Daoy (cell line): ENCODE measurements around the gene ODAD4. TPM values are rescaled to one million over a fixed set of nuclear protein-coding genes. Genes with fewer than 3 reads are reported as not detected.

Experiments
- DNase-seq: peaks from one replicate; pipeline ENCODE4 v3.0.0-alpha.2; 2015; ENCODE audit warnings: low read depth
- total RNA-seq: library from RNA; depleted of rRNA; stranded (reverse); fragments of >200 nt; shearing (Covaris generic); gene quantifications from 2 replicates; pipeline ENCODE4 v1.2.3, GENCODE V29; 2014

The ODAD4 gene
- total RNA-seq, 1 experiment from 2014 or later = 2.8 TPM

- DNase-seq = no peak
These were observed 41.5 kb downstream of the ODAD4 start for GRCh38 chr17:41971721-41972523.

GRCh38 chr17:41972571-41973407, 42.4 kb downstream of the ODAD4 start:
- no peak for DNase-seq

- no peak for DNase-seq
These were observed 43.0 kb downstream of the ODAD4 start for GRCh38 chr17:41973408-41973811.

GRCh38 chr17:41974031-41974430, 43.6 kb downstream of the ODAD4 start:
- no peak for DNase-seq

- DNase-seq = no peak
These were observed 44.2 kb downstream of the ODAD4 start for GRCh38 chr17:41974658-41975057.

- DNase-seq = no peak
These were observed 45.0 kb downstream of the ODAD4 start for GRCh38 chr17:41975099-41976083.

GRCh38 chr17:41976142-41976768, 45.8 kb downstream of the ODAD4 start:
- DNase-seq = no peak

GRCh38 chr17:41977991-41978390, 47.6 kb downstream of the ODAD4 start:
- no peak for DNase-seq

- DNase-seq = no peak
These were observed 51.8 kb downstream of the ODAD4 start for GRCh38 chr17:41982026-41982760.

GRCh38 chr17:41984454-41984853, 54.0 kb downstream of the ODAD4 start:
- DNase-seq = no peak

- DNase-seq = no peak
These were observed 55.5 kb downstream of the ODAD4 start for GRCh38 chr17:41985919-41986318.

- DNase-seq = no peak
These were observed 56.2 kb downstream of the ODAD4 start for GRCh38 chr17:41986634-41987033.

- no peak for DNase-seq
These were observed 57.2 kb downstream of the ODAD4 start for GRCh38 chr17:41987642-41988041.

GRCh38 chr17:41988418-41988817, 58.0 kb downstream of the ODAD4 start:
- no peak for DNase-seq

GRCh38 chr17:41989702-41990419, 59.4 kb downstream of the ODAD4 start:
- no peak for DNase-seq

GRCh38 chr17:41992576-41992975, 62.2 kb downstream of the ODAD4 start:
- no peak for DNase-seq

GRCh38 chr17:41996855-41997164, 66.4 kb downstream of the ODAD4 start:
- DNase-seq = no peak

- DNase-seq = no peak
These were observed 68.1 kb downstream of the ODAD4 start for GRCh38 chr17:41998497-41998896.

GRCh38 chr17:42000413-42001133, 70.2 kb downstream of the ODAD4 start:
- DNase-seq = no peak
